Heart left ventricle (tissue), 16 donors: Measurements from ENCODE around the gene CATSPERD. TPM values are rescaled to one million over a fixed set of nuclear protein-coding genes. Genes with fewer than 3 reads are reported as not detected.

Source experiments
- ATAC-seq, 4 donors: fragments of 200-7000 bp; cut with Tn5 transposase; one replicate each; pipeline ENCODE4 v1.9.1; 2020 to 2022; ENCODE audit warnings: moderate library complexity in 4 of 4, mild to moderate bottlenecking in 3 of 4, moderate number of reproducible peaks in 1 of 4
- DNase-seq, 5 donors: peaks; one replicate each; pipeline ENCODE4 v3.0.0-alpha.2; 2020
- H3K27ac ChIP-seq, 12 donors: fragments of 200-600 bp; sonication (generic) in 4 of 12; one replicate each; pipeline versions ENCODE4 v1.5.0 to v1.8.0; 2016 to 2022; ENCODE audit warnings: mild to moderate bottlenecking in 2 of 12
- H3K27me3 ChIP-seq, 9 donors: fragments of 200-600 bp; sonication (generic) in 2 of 9; one replicate each; pipeline versions ENCODE4 v1.5.1 to v1.8.0; 2016 to 2022; ENCODE audit warnings: mild to moderate bottlenecking in 3 of 9
- H3K36me3 ChIP-seq, 9 donors: fragments of 200-600 bp; sonication (generic) in 2 of 9; one replicate each; pipeline versions ENCODE4 v1.5.0 to v1.8.0; 2018 to 2022; ENCODE audit warnings: mild to moderate bottlenecking in 2 of 9
- H3K4me1 ChIP-seq, 12 donors: fragments of 200-600 bp; sonication (generic) in 4 of 12; one replicate each; pipeline versions ENCODE4 v1.5.0 to v1.8.0; 2016 to 2022; ENCODE audit warnings: mild to moderate bottlenecking in 3 of 12
- H3K4me3 ChIP-seq, 12 donors: fragments of 200-600 bp; sonication (generic) in 4 of 12; one replicate each; pipeline versions ENCODE4 v1.5.0 to v1.8.0; 2017 to 2022; ENCODE audit warnings: mild to moderate bottlenecking in 9 of 12, moderate library complexity in 4 of 12
- H3K9me3 ChIP-seq, 12 donors: fragments of 200-600 bp; sonication (generic) in 4 of 12; one replicate each; pipeline versions ENCODE4 v1.5.0 to v1.8.0; 2016 to 2022; ENCODE audit warnings: mild to moderate bottlenecking in 1 of 12
- CTCF ChIP-seq, 12 donors: fragments of 200-600 bp; sonication (generic) in 4 of 12; IDR thresholded peaks; one replicate each; pipeline versions ENCODE4 v1.5.0 to v1.8.0; 2018 to 2022; ENCODE audit warnings: antibody characterized with exemption in 12 of 12, mild to moderate bottlenecking in 5 of 12
- POLR2A ChIP-seq, 2 donors: fragments of 450-650 bp; IDR thresholded peaks; one replicate each; pipeline ENCODE4 v1.6.1; 2017; ENCODE audit warnings: antibody characterized with exemption in 2 of 2, mild to moderate bottlenecking in 2 of 2, moderate library complexity in 2 of 2
- WGBS, 4 donors: extraction: QIAGEN DNeasy Blood & Tissue Kit in 2 of 4; methylation state at CpG; one replicate each; pipeline versions ENCODE4 v1.1.5 to v1.1.7; 2013 to 2018; 5-methylcytosine and 5-hydroxymethylcytosine counted together
- intact Hi-C, 10 donors: fragments of 100-400 bp; cut with DNase I; formaldehyde crosslinking; loops; one replicate each; pipeline versions ENCODE4 v1.11.1 to v1.14.2; 2022
- polyA plus RNA-seq, 2 donors: library from polyadenylated mRNA; stranded (reverse); fragments of 200-250 nt; gene quantifications; one replicate each; pipeline ENCODE4 v1.2.3, GENCODE V29; 2013
- total RNA-seq, 9 donors: library from RNA; depleted of rRNA in 2 of 9; stranded (reverse); fragments of >200 nt in 2 of 9; fragmentation: NEBNext Ultra II Directional in 3 of 9; extraction: Animal tissue kit (Norgen Biotek cat#: 25700) in 3 of 9; gene quantifications; one replicate each; pipeline versions ENCODE4 v1.1.0 to v1.2.4, GENCODE V29; 2016 to 2023
- donor health status: ischemic (EF 13 %, LVEDD 7.1; RV severe dilation, severe dysfunction).
- donor health status: healthy with polysubstance abuse.
- donor health status: DM: no; HTN: yes; CAD: no.
- donor health status: DM: no; HTN: no; CAD: no.
- donor health status: ischemic (EF 25% LVEDD 6.9; RV normal size, moderate dysfunction).
- donor health status: ischemic (EF 25% LVEDD 5.7; RV mildly dilated, moderate dysfunction).
- donor health status: healthy.
- donor health status: DM: yes; HTN: yes; CAD: no.
- donor health status: ischemic (EF 35%, LVEDD 5.7; RV mildly dilated, moderate dysfunction).
- donor health status: nonischemic (EF 11% LVEDD 7.7; RV severe dilation, severe dysfunction).
- donor health status: DM: yes; HTN: yes; CAD: no.
- donor health status: PGD.
- donor health status: ischemic (EF 29% LVEDD 5.4; RV normal size, mild dysfunction).
- donor health status: nonischemic (EF 23%, LVEDD 6.1; RV moderate dilation, normal function).

CATSPERD gene
- total and polyA plus RNA-seq, 11 donors = not detected

GRCh38 chr19:5806133-5806489 is 85.7 kb downstream of the CATSPERD start:
- peak overlapping the region in 4 of 12 donors; percentile 77 to 86 (median 81) for H3K27ac ChIP-seq
- intact Hi-C loops = loop anchor here in 8 of 10 donors (2.0 to 10.0 kb wide), 8 partner anchors 21 to 219 kb away; partner anchors contain the start of gene RANBP3 (in 1 of the 8)

GRCh38 chr19:5806905-5807304 is 86.5 kb downstream of the CATSPERD start:
- intact Hi-C loops = loop anchor here in 8 of 10 donors (2.0 to 10.0 kb wide), 8 partner anchors 20 to 218 kb away; partner anchors contain the start of gene RANBP3 (in 1 of the 8)
- TF ChIP-seq POLR2A (IDR thresholded peaks at IDR 0.05) = no peak
- TF ChIP-seq CTCF (IDR thresholded peaks at IDR 0.05) = no peak
- Histone ChIP-seq H3K27ac (no peak overlapping the region), H3K9me3 (no peaks in the 10 kb centered on the region), H3K36me3 (no peaks in the 10 kb centered on the region), H3K27me3 (peaks cover 5 to 36% (median 18%) of the 10 kb centered on the region in 9 donors), H3K4me3 (no peak overlapping the region), H3K4me1 (peaks cover 0 to 27% (median 8%) of the 10 kb centered on the region in 12 donors)
- DNase-seq (no peak), ATAC-seq (no peak)
- WGBS, 4 donors = 86 to 95% (median 91%) methylated on average over 5 of the region's 5 CpGs

More at GRCh38 chr19:5806133-5806489, 85.7 kb downstream of the CATSPERD start:
- 17 to 26% (median 22%) methylated on average over 6 of the region's 6 CpGs for WGBS, 4 donors
- no peaks in the 10 kb centered on the region for H3K36me3 ChIP-seq
- no peaks in the 10 kb centered on the region for H3K9me3 ChIP-seq
- peaks cover 0 to 30% (median 8%) of the 10 kb centered on the region in 12 donors for H3K4me1 ChIP-seq
- H3K27me3 ChIP-seq = peaks cover 7 to 41% (median 25%) of the 10 kb centered on the region in 9 donors
- TF ChIP-seq POLR2A (IDR thresholded peaks at IDR 0.05) (no peak), CTCF (IDR thresholded peaks at IDR 0.05) (no peak)
- H3K4me3 ChIP-seq = peak overlapping the region in 4 of 12 donors; percentile 40 to 56 (median 52)
- ATAC-seq (no peak), DNase-seq (no peak)

GRCh38 chr19:5808120-5808816 is 87.8 kb downstream of the CATSPERD start:
- Histone ChIP-seq H3K27ac (no peak overlapping the region), H3K27me3 (peaks cover 0 to 26% (median 15%) of the 10 kb centered on the region in 9 donors), H3K4me3 (no peak overlapping the region), H3K4me1 (peaks cover 0 to 22% (median 6%) of the 10 kb centered on the region in 12 donors), H3K9me3 (no peaks in the 10 kb centered on the region), H3K36me3 (no peaks in the 10 kb centered on the region)
- DNase-seq (no peak), ATAC-seq (no peak)
- no peak for TF ChIP-seq POLR2A (IDR thresholded peaks at IDR 0.05)
- no peak for TF ChIP-seq CTCF (IDR thresholded peaks at IDR 0.05)
- intact Hi-C loops = loop anchor here in 7 of 10 donors (5.0 to 10.0 kb wide), 5 partner anchors 84 to 217 kb away; partner anchors contain the start of gene RANBP3 (in 1 of the 7)
- WGBS, 4 donors = 77 to 84% (median 81%) methylated on average over 20 to 21 of the region's 21 CpGs

- TF ChIP-seq CTCF (IDR thresholded peaks at IDR 0.05) (no peak), POLR2A (IDR thresholded peaks at IDR 0.05) (no peak)
- Histone ChIP-seq H3K27ac (no peak overlapping the region), H3K4me1 (peaks cover 0 to 14% (median 0%) of the 10 kb centered on the region in 12 donors), H3K9me3 (no peaks in the 10 kb centered on the region), H3K27me3 (peaks cover 0 to 18% (median 7%) of the 10 kb centered on the region in 9 donors), H3K36me3 (no peaks in the 10 kb centered on the region), H3K4me3 (no peak overlapping the region)
- 88 to 92% (median 89%) methylated on average over 9 of the region's 9 CpGs for WGBS, 4 donors
- intact Hi-C loops = loop anchor here in 7 of 10 donors (5.0 to 10.0 kb wide), 5 partner anchors 83 to 216 kb away; partner anchors contain the start of gene RANBP3 (in 1 of the 7)
- ATAC-seq = no peak
- DNase-seq = no peak
Observed at GRCh38 chr19:5809053-5809452, 88.6 kb downstream of the CATSPERD start.
